ENCODE data around the gene SH3PXD2A. TPM values are rescaled to one million over a fixed set of nuclear protein-coding genes. Genes with fewer than 3 reads are reported as not detected.

SH3PXD2A gene
- total RNA-seq, 4 donors from 2014 or later: 6.2 to 16.8 (median 11.4) TPM

- intact Hi-C loops (cut with DNase I; ENCODE audit: low total_unique reads): loop anchor here (2.0 kb wide), 1 partner anchor 14 kb away; no protein-coding TSS in a partner anchor
- no peaks in the 10 kb centered on the region for H3K27me3 ChIP-seq
- ATAC-seq: no peak
- peaks cover 26 to 37% of the 10 kb centered on the region in 2 donors for H3K4me1 ChIP-seq
- in situ Hi-C loops (cut with MboI; ENCODE audit: low sequenced_read_pairs in 4 of 4): no loop called here
- H3K27ac ChIP-seq: peak overlapping the region in 3 of 4 donors; percentile 3 to 16 (median 7)
- H3K4me3 ChIP-seq: no peak overlapping the region
- no peak for DNase-seq
- TF ChIP-seq POLR2A (IDR thresholded peaks at IDR 0.05): no peak
- TF ChIP-seq CTCF (IDR thresholded peaks at IDR 0.05 in 4 of 5, conservative IDR thresholded peaks at IDR 0.05 in 1 of 5): no peak
- H3K9me3 ChIP-seq: no peaks in the 10 kb centered on the region
- no peaks in the 10 kb centered on the region for H3K36me3 ChIP-seq
These were observed 60.4 kb downstream of the SH3PXD2A start for GRCh38 chr10:103794996-103795395.

GRCh38 chr10:103793920-103794883 is 61.2 kb downstream of the SH3PXD2A start:
- Histone ChIP-seq H3K27ac (peak overlapping the region in 3 of 4 donors; percentile 3 to 16 (median 7)), H3K36me3 (no peaks in the 10 kb centered on the region), H3K4me1 (peaks cover 26 to 37% of the 10 kb centered on the region in 2 donors), H3K27me3 (no peaks in the 10 kb centered on the region), H3K4me3 (no peak overlapping the region), H3K9me3 (no peaks in the 10 kb centered on the region)
- DNase-seq (no peak), ATAC-seq (peak in 1 of 2 donors; percentile 29)
- in situ Hi-C loops (cut with MboI; ENCODE audit: low sequenced_read_pairs in 4 of 4): no loop called here
- TF ChIP-seq POLR2A (IDR thresholded peaks at IDR 0.05) (no peak), CTCF (IDR thresholded peaks at IDR 0.05 in 4 of 5, conservative IDR thresholded peaks at IDR 0.05 in 1 of 5) (no peak)
- intact Hi-C loops (cut with DNase I; ENCODE audit: low total_unique reads): loop anchor here (2.0 kb wide), 1 partner anchor 13 kb away; no protein-coding TSS in a partner anchor

GRCh38 chr10:103793429-103793828 is 61.9 kb downstream of the SH3PXD2A start:
- Histone ChIP-seq H3K9me3 (no peaks in the 10 kb centered on the region), H3K4me3 (no peak overlapping the region), H3K36me3 (no peaks in the 10 kb centered on the region), H3K4me1 (peaks cover 26 to 37% of the 10 kb centered on the region in 2 donors), H3K27me3 (no peaks in the 10 kb centered on the region), H3K27ac (no peak overlapping the region)
- intact Hi-C loops (cut with DNase I; ENCODE audit: low total_unique reads) (no loop called here), in situ Hi-C loops (cut with MboI; ENCODE audit: low sequenced_read_pairs in 4 of 4) (no loop called here)
- TF ChIP-seq POLR2A (IDR thresholded peaks at IDR 0.05) (no peak), CTCF (IDR thresholded peaks at IDR 0.05 in 4 of 5, conservative IDR thresholded peaks at IDR 0.05 in 1 of 5) (no peak)
- ATAC-seq (no peak), DNase-seq (no peak)

- no peaks in the 10 kb centered on the region for H3K9me3 ChIP-seq
- intact Hi-C loops (cut with DNase I; ENCODE audit: low total_unique reads): no loop called here
- TF ChIP-seq CTCF (IDR thresholded peaks at IDR 0.05 in 4 of 5, conservative IDR thresholded peaks at IDR 0.05 in 1 of 5) (no peak), POLR2A (IDR thresholded peaks at IDR 0.05) (no peak)
- H3K4me3 ChIP-seq: no peak overlapping the region
- in situ Hi-C loops (cut with MboI; ENCODE audit: low sequenced_read_pairs in 4 of 4): no loop called here
- H3K36me3 ChIP-seq: no peaks in the 10 kb centered on the region
- no peak for ATAC-seq
- DNase-seq: no peak
- no peaks in the 10 kb centered on the region for H3K27me3 ChIP-seq
- no peak overlapping the region for H3K27ac ChIP-seq
- peaks cover 26 to 37% of the 10 kb centered on the region in 2 donors for H3K4me1 ChIP-seq
These were observed 62.8 kb downstream of the SH3PXD2A start for GRCh38 chr10:103792547-103792946.

All from gastrocnemius medialis (tissue), 4 donors.